ENCODE data around the gene TRMT112. TPM values are rescaled to one million over a fixed set of nuclear protein-coding genes. Genes with fewer than 3 reads are reported as not detected.

Gene TRMT112
- total RNA-seq, 3 donors from 2014 or later (not counting 1 experiment from before 2014, with no cell fraction given) = 98.4 to 106 (median 105) TPM

GRCh38 chr11:64331569-64332371 lies 14.4 kb upstream of the TRMT112 start:
- Histone ChIP-seq H3K27ac (ENCODE audit: low read length) (peak overlapping the region; percentile 49), H3K4me3 (ENCODE audit: low read length) (no peak overlapping the region), H3K27me3 (ENCODE audit: control insufficient read depth, insufficient read depth, low read length) (no peaks in the 10 kb centered on the region), H3K4me1 (ENCODE audit: control insufficient read depth, insufficient read depth, low read length) (peaks cover 40% of the 10 kb centered on the region), H3K36me3 (ENCODE audit: control insufficient read depth, insufficient read depth, low read length) (no peaks in the 10 kb centered on the region), H3K9me3 (ENCODE audit: control insufficient read depth, insufficient read depth, low read length) (no peaks in the 10 kb centered on the region)
- DNase-seq (peak; percentile 76 to 84), ATAC-seq (peak; percentile 88 to 96 (median 92))
- H3K27me3 Mint-ChIP-seq (ENCODE audit: low read depth in 2 of 2) = no peaks in the 10 kb centered on the region
- WGBS (ENCODE audit: insufficient coverage) = 10% methylated on average over 20 of the region's 20 CpGs
- H3K4me1 Mint-ChIP-seq = peaks cover 13 to 35% of the 10 kb centered on the region in 2 donors
- H3K9me3 Mint-ChIP-seq = no peaks in the 10 kb centered on the region
- H3K4me3 Mint-ChIP-seq = peak overlapping the region; percentile 76
- TF ChIP-seq CTCF (IDR thresholded peaks at IDR 0.05) = peak; percentile 75
- peak overlapping the region; percentile 81 to 82 for H3K27ac Mint-ChIP-seq
- intact Hi-C loops (cut with micrococcal nuclease) = loop anchor here (1.0 kb wide), 1 partner anchor 13 kb away; the partner anchor contains the start of gene PRDX5
- no peaks in the 10 kb centered on the region for H3K36me3 Mint-ChIP-seq

GRCh38 chr11:64330888-64331287 lies 13.5 kb upstream of the TRMT112 start:
- Histone ChIP-seq H3K27ac (ENCODE audit: low read length) (no peak overlapping the region), H3K9me3 (ENCODE audit: control insufficient read depth, insufficient read depth, low read length) (no peaks in the 10 kb centered on the region), H3K4me3 (ENCODE audit: low read length) (no peak overlapping the region), H3K36me3 (ENCODE audit: control insufficient read depth, insufficient read depth, low read length) (no peaks in the 10 kb centered on the region), H3K27me3 (ENCODE audit: control insufficient read depth, insufficient read depth, low read length) (no peaks in the 10 kb centered on the region), H3K4me1 (ENCODE audit: control insufficient read depth, insufficient read depth, low read length) (peaks cover 40% of the 10 kb centered on the region)
- H3K27ac Mint-ChIP-seq = peak overlapping the region; percentile 81 to 82
- ATAC-seq (no peak), DNase-seq (no peak)
- no peak overlapping the region for H3K4me3 Mint-ChIP-seq
- peaks cover 13 to 35% of the 10 kb centered on the region in 2 donors for H3K4me1 Mint-ChIP-seq
- H3K27me3 Mint-ChIP-seq (ENCODE audit: low read depth in 2 of 2) = no peaks in the 10 kb centered on the region
- no peaks in the 10 kb centered on the region for H3K36me3 Mint-ChIP-seq
- no peaks in the 10 kb centered on the region for H3K9me3 Mint-ChIP-seq
- no peak for TF ChIP-seq CTCF (IDR thresholded peaks at IDR 0.05)
- intact Hi-C loops (cut with micrococcal nuclease) = loop anchor here (1.0 kb wide), 1 partner anchor 13 kb away; the partner anchor contains the start of gene PRDX5
- WGBS (ENCODE audit: insufficient coverage) = 94% methylated on average over 11 of the region's 11 CpGs

DNA sequence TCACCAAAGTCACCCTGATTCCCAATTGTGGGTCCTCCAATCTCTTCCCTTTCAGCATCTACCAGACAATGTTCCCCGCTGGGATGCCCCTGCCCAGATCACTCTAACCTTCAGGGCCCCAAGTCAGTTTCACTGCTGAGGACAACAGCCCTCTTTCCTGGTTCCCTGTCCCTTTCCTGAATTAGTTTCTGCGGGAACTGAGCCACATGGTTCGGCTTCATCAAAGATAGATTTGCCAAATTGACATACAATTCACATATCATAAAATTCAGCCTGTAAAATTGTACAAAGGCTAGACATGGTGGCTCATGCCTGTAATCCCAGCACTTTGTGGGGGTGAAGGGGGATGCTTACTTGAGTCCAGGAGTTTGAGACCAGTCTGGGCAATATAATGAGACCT lies 10.6 kb upstream of the TRMT112 start:
- ATAC-seq (no peak), DNase-seq (no peak)
- H3K27ac ChIP-seq (ENCODE audit: low read length) = no peak overlapping the region
- H3K27me3 Mint-ChIP-seq (ENCODE audit: low read depth in 2 of 2) = no peaks in the 10 kb centered on the region
- H3K9me3 Mint-ChIP-seq = no peaks in the 10 kb centered on the region
- H3K36me3 ChIP-seq (ENCODE audit: control insufficient read depth, insufficient read depth, low read length) = no peaks in the 10 kb centered on the region
- H3K27me3 ChIP-seq (ENCODE audit: control insufficient read depth, insufficient read depth, low read length) = no peaks in the 10 kb centered on the region
- no peaks in the 10 kb centered on the region for H3K36me3 Mint-ChIP-seq
- no peaks in the 10 kb centered on the region for H3K9me3 ChIP-seq (ENCODE audit: control insufficient read depth, insufficient read depth, low read length)
- peaks cover 28% of the 10 kb centered on the region for H3K4me1 ChIP-seq (ENCODE audit: control insufficient read depth, insufficient read depth, low read length)
- intact Hi-C loops (cut with micrococcal nuclease) = no loop called here
- 98% methylated on average over 3 of the region's 3 CpGs for WGBS (ENCODE audit: insufficient coverage)
- H3K4me3 Mint-ChIP-seq = no peak overlapping the region
- H3K4me3 ChIP-seq (ENCODE audit: low read length) = no peak overlapping the region
- peaks cover 13 to 28% of the 10 kb centered on the region in 2 donors for H3K4me1 Mint-ChIP-seq
- peak overlapping the region in 1 of 2 donors; percentile 41 for H3K27ac Mint-ChIP-seq
- TF ChIP-seq CTCF (IDR thresholded peaks at IDR 0.05) = no peak
